Endodermal cell (in vitro differentiated cells): ENCODE data around the gene C1QL2. TPM values are rescaled to one million over a fixed set of nuclear protein-coding genes. Genes with fewer than 3 reads are reported as not detected.

Source experiments
- DNase-seq: peaks from one replicate; pipeline ENCODE4 v3.0.0-alpha.2; 2017
- H3K27ac ChIP-seq: 2 replicates; pipeline ENCODE4 v1.5.1; 2013; ENCODE audit warnings: mild to moderate bottlenecking, low read depth, low read length, moderate library complexity
- H3K27me3 ChIP-seq: 2 replicates; pipeline ENCODE4 v1.6.1; 2013; ENCODE audit warnings: mild to moderate bottlenecking, low read length, moderate library complexity; ENCODE audit not compliant: insufficient read depth, control insufficient read depth, poor library complexity, severe bottlenecking
- H3K36me3 ChIP-seq: 2 replicates; pipeline ENCODE4 v1.7.0; 2013; ENCODE audit warnings: mild to moderate bottlenecking, low read length, moderate library complexity; ENCODE audit not compliant: control insufficient read depth, insufficient read depth
- H3K4me1 ChIP-seq: one replicate; pipeline ENCODE4 v1.7.0; 2013; ENCODE audit warnings: low read length; ENCODE audit not compliant: control insufficient read depth, insufficient read depth
- H3K4me3 ChIP-seq: 2 replicates; pipeline ENCODE4 v1.5.1; 2013; ENCODE audit warnings: mild to moderate bottlenecking, low read length, moderate library complexity
- H3K9ac ChIP-seq: 2 replicates; pipeline ENCODE4 v1.6.1; 2013; ENCODE audit warnings: mild to moderate bottlenecking, low read length, moderate library complexity; ENCODE audit not compliant: poor library complexity, severe bottlenecking; ENCODE audit errors: extremely low read depth
- H3K9me3 ChIP-seq: 2 replicates; pipeline ENCODE4 v1.6.1; 2013; ENCODE audit warnings: mild to moderate bottlenecking, low read length, moderate library complexity; ENCODE audit not compliant: control insufficient read depth
- H3K27ac Mint-ChIP-seq: 2 replicates; pipeline ENCODE4 v1.8.0; 2020; ENCODE audit warnings: mixed read lengths
- H3K27me3 Mint-ChIP-seq: 2 replicates; pipeline ENCODE4 v1.8.0; 2021; ENCODE audit warnings: mild to moderate bottlenecking, mixed read lengths; ENCODE audit not compliant: insufficient read depth
- H3K36me3 Mint-ChIP-seq: 2 replicates; pipeline ENCODE4 v1.8.0; 2020; ENCODE audit warnings: low read depth, mixed read lengths
- H3K4me1 Mint-ChIP-seq: 2 replicates; pipeline ENCODE4 v1.8.0; 2020; ENCODE audit warnings: mixed read lengths
- H3K4me3 Mint-ChIP-seq: 2 replicates; pipeline ENCODE4 v1.8.0; 2020; ENCODE audit warnings: mild to moderate bottlenecking, moderate library complexity, mixed read lengths
- H3K9me3 Mint-ChIP-seq: 2 replicates; pipeline ENCODE4 v1.8.0; 2020; ENCODE audit warnings: mild to moderate bottlenecking, mixed read lengths
- WGBS, 2 experiments: methylation state at CpG; one replicate each; pipeline versions ENCODE4 v1.1.5 to v1.1.7; 2013; ENCODE audit warnings: missing lambda C conversion rate in 2 of 2, mixed read lengths in 1 of 2; ENCODE audit not compliant: insufficient coverage in 1 of 2, insufficient read length in 1 of 2; 5-methylcytosine and 5-hydroxymethylcytosine counted together
- total RNA-seq, 2 donors: library from RNA; stranded (reverse); fragmentation: NEBNext Ultra II Directional in 1 of 2; extraction: Animal tissue kit (Norgen Biotek cat#: 25700) in 1 of 2; gene quantifications; 2 replicates in 1 of 2; 3 replicates in 1 of 2; pipeline ENCODE4 v1.2.1, GENCODE V29; 2021
- TF ChIP-seq, protein P1 (sequence below): fragments of 200-600 bp; sonication (generic); conservative IDR thresholded peaks from 2 replicates; pipeline ENCODE4 v1.5.0; 2021; ENCODE audit warnings: antibody characterized with exemption, mild to moderate bottlenecking

The C1QL2 gene
- total RNA-seq, 2 donors from 2014 or later, result not detected

- H3K9me3 ChIP-seq, result no peaks in the 10 kb centered on the region
- H3K27ac Mint-ChIP-seq, result no peak overlapping the region
- DNase-seq, result no peak
- H3K27ac ChIP-seq, result no peak overlapping the region
- peaks cover 22% of the 10 kb centered on the region for H3K4me1 ChIP-seq
- no peak overlapping the region for H3K9ac ChIP-seq
- TF ChIP-seq, protein P1, sequence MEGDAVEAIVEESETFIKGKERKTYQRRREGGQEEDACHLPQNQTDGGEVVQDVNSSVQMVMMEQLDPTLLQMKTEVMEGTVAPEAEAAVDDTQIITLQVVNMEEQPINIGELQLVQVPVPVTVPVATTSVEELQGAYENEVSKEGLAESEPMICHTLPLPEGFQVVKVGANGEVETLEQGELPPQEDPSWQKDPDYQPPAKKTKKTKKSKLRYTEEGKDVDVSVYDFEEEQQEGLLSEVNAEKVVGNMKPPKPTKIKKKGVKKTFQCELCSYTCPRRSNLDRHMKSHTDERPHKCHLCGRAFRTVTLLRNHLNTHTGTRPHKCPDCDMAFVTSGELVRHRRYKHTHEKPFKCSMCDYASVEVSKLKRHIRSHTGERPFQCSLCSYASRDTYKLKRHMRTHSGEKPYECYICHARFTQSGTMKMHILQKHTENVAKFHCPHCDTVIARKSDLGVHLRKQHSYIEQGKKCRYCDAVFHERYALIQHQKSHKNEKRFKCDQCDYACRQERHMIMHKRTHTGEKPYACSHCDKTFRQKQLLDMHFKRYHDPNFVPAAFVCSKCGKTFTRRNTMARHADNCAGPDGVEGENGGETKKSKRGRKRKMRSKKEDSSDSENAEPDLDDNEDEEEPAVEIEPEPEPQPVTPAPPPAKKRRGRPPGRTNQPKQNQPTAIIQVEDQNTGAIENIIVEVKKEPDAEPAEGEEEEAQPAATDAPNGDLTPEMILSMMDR, result no peak
- no peaks in the 10 kb centered on the region for H3K27me3 ChIP-seq
- peaks cover 23% of the 10 kb centered on the region for H3K4me1 Mint-ChIP-seq
- no peaks in the 10 kb centered on the region for H3K36me3 ChIP-seq
- H3K4me3 Mint-ChIP-seq, result no peak overlapping the region
- H3K4me3 ChIP-seq, result no peak overlapping the region
- H3K9me3 Mint-ChIP-seq, result no peaks in the 10 kb centered on the region
- H3K27me3 Mint-ChIP-seq, result peaks cover 2% of the 10 kb centered on the region
- H3K36me3 Mint-ChIP-seq, result no peaks in the 10 kb centered on the region
- WGBS, 2 experiments, result 95 to 96% methylated on average over 3 to 5 of the region's 5 CpGs
These were observed 43.3 kb upstream of the C1QL2 start for GRCh38 chr2:119201815-119202214.

- Mint-ChIP-seq H3K4me1 (peaks cover 32% of the 10 kb centered on the region), H3K9me3 (no peaks in the 10 kb centered on the region), H3K4me3 (no peak overlapping the region), H3K27ac (no peak overlapping the region), H3K36me3 (no peaks in the 10 kb centered on the region), H3K27me3 (peaks cover 9% of the 10 kb centered on the region)
- no peak overlapping the region for H3K9ac ChIP-seq
- no peak overlapping the region for H3K27ac ChIP-seq
- no peak for DNase-seq
- no peaks in the 10 kb centered on the region for H3K9me3 ChIP-seq
- no peaks in the 10 kb centered on the region for H3K27me3 ChIP-seq
- no peaks in the 10 kb centered on the region for H3K36me3 ChIP-seq
- no peak overlapping the region for H3K4me3 ChIP-seq
- TF ChIP-seq, protein P1, result no peak
- peaks cover 25% of the 10 kb centered on the region for H3K4me1 ChIP-seq
- 76 to 85% methylated on average over 5 to 7 of the region's 7 CpGs for WGBS, 2 experiments
These were observed 39.8 kb upstream of the C1QL2 start for GRCh38 chr2:119198240-119198840.

DNA sequence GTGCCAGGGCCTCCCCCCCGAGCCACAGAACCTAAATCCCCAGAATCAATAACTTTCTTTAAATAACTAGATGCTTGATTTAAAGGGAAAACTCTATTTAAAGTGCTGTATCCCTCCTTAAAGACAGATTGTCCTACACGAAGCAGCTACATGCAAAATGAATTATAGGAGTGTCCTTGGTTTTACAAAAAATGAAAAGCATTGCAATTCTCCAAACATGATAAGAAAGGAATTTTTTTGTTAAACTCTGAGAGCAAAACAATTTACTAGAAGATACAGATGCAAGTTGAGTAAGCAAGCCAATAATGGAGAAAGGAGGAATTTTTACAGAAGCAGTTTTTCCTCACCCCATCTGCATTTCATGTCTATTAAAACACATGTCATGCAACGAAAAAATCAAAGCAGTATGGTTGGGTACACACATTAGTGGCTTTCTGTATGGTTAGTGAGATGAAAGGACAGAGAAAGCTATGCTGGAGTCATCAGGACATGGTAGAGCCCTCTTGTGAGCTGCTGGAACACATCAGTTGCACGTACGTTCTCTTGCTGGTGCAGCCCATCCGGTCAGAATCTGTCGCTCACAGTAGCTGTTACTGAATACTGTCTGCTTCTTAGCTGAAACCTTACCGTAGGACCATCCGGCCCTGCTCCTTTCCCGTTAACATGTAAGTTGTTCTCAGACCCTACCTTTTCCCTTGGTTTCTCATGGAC, 39.1 kb upstream of the C1QL2 start:
- Mint-ChIP-seq H3K4me1 (peaks cover 32% of the 10 kb centered on the region), H3K4me3 (no peak overlapping the region), H3K36me3 (no peaks in the 10 kb centered on the region), H3K27me3 (peaks cover 9% of the 10 kb centered on the region), H3K27ac (no peak overlapping the region), H3K9me3 (no peaks in the 10 kb centered on the region)
- no peak overlapping the region for H3K27ac ChIP-seq
- peaks cover 25% of the 10 kb centered on the region for H3K4me1 ChIP-seq
- H3K9me3 ChIP-seq, result no peaks in the 10 kb centered on the region
- H3K4me3 ChIP-seq, result no peak overlapping the region
- DNase-seq, result no peak
- H3K27me3 ChIP-seq, result no peaks in the 10 kb centered on the region
- no peak overlapping the region for H3K9ac ChIP-seq
- TF ChIP-seq, protein P1, result no peak
- H3K36me3 ChIP-seq, result no peaks in the 10 kb centered on the region
- WGBS, 2 experiments, result 92 to 96% methylated on average over 7 to 10 of the region's 10 CpGs
